ENCODE results near the gene ZBTB17.

ZBTB17 gene

GRCh38 chr1:15966956-15967344 is 9.0 kb downstream of the ZBTB17 start:
- Histone ChIP-seq H3K79me2 (ENCODE audit: insufficient read depth, low read length) (peaks cover 85% of the 10 kb centered on the region), H3K27me3 (ENCODE audit: insufficient read depth, low read length, poor library complexity) (no peaks in the 10 kb centered on the region), H3K4me1 (ENCODE audit: insufficient read depth, low read length) (no peaks in the 10 kb centered on the region), H3K27ac (ENCODE audit: low read length) (no peak overlapping the region), H3K36me3 (ENCODE audit: insufficient read depth, low read length) (peaks cover 42% of the 10 kb centered on the region), H3K9me3 (ENCODE audit: insufficient read depth, low read length, severe bottlenecking) (no peaks in the 10 kb centered on the region), H2AFZ (ENCODE audit: low read depth, low read length) (no peak overlapping the region), H3K9ac (ENCODE audit: low read depth, low read length) (no peak overlapping the region), H3K4me2 (ENCODE audit: insufficient read depth, low read length) (no peak overlapping the region), H3K4me3 (ENCODE audit: low read depth in 1 of 2, low read length in 2 of 2) (no peak overlapping the region), H4K20me1 (ENCODE audit: insufficient read depth, low read length) (peaks cover 44% of the 10 kb centered on the region)
- DNase-seq, result no peak
- ATAC-seq (ENCODE audit: insufficient read depth, low read depth), result no peak
- TF ChIP-seq EZH2 (IDR thresholded peaks at IDR 0.05; ENCODE audit: borderline replicate concordance, low read depth, low read length, severe bottlenecking) (no peak), CTCF (IDR thresholded peaks at IDR 0.05; ENCODE audit: borderline replicate concordance, extremely low read depth, low read length, poor library complexity, severe bottlenecking) (no peak)

- no peak overlapping the region for H3K27ac ChIP-seq (ENCODE audit: low read length)
- no peaks in the 10 kb centered on the region for H3K27me3 ChIP-seq (ENCODE audit: insufficient read depth, low read length, poor library complexity)
- no peak for ATAC-seq (ENCODE audit: insufficient read depth, low read depth)
- no peaks in the 10 kb centered on the region for H3K4me1 ChIP-seq (ENCODE audit: insufficient read depth, low read length)
- H3K79me2 ChIP-seq (ENCODE audit: insufficient read depth, low read length), result peaks cover 86% of the 10 kb centered on the region
- H2AFZ ChIP-seq (ENCODE audit: low read depth, low read length), result no peak overlapping the region
- peaks cover 37% of the 10 kb centered on the region for H3K36me3 ChIP-seq (ENCODE audit: insufficient read depth, low read length)
- H3K4me2 ChIP-seq (ENCODE audit: insufficient read depth, low read length), result no peak overlapping the region
- no peaks in the 10 kb centered on the region for H3K9me3 ChIP-seq (ENCODE audit: insufficient read depth, low read length, severe bottlenecking)
- H3K4me3 ChIP-seq (ENCODE audit: low read depth in 1 of 2, low read length in 2 of 2), result no peak overlapping the region
- no peak for TF ChIP-seq CTCF (IDR thresholded peaks at IDR 0.05; ENCODE audit: borderline replicate concordance, extremely low read depth, low read length, poor library complexity, severe bottlenecking)
- TF ChIP-seq EZH2 (IDR thresholded peaks at IDR 0.05; ENCODE audit: borderline replicate concordance, low read depth, low read length, severe bottlenecking), result no peak
- no peak for DNase-seq
- H4K20me1 ChIP-seq (ENCODE audit: insufficient read depth, low read length), result peaks cover 47% of the 10 kb centered on the region
- H3K9ac ChIP-seq (ENCODE audit: low read depth, low read length), result no peak overlapping the region
Observed at GRCh38 chr1:15966081-15966955, 9.6 kb downstream of the ZBTB17 start.

- no peak overlapping the region for H3K9ac ChIP-seq (ENCODE audit: low read depth, low read length)
- H3K4me1 ChIP-seq (ENCODE audit: insufficient read depth, low read length), result no peaks in the 10 kb centered on the region
- no peak for DNase-seq
- H3K4me3 ChIP-seq (ENCODE audit: low read depth in 1 of 2, low read length in 2 of 2), result no peak overlapping the region
- TF ChIP-seq CTCF (IDR thresholded peaks at IDR 0.05; ENCODE audit: borderline replicate concordance, extremely low read depth, low read length, poor library complexity, severe bottlenecking), result no peak
- TF ChIP-seq EZH2 (IDR thresholded peaks at IDR 0.05; ENCODE audit: borderline replicate concordance, low read depth, low read length, severe bottlenecking), result no peak
- H3K9me3 ChIP-seq (ENCODE audit: insufficient read depth, low read length, severe bottlenecking), result no peaks in the 10 kb centered on the region
- H4K20me1 ChIP-seq (ENCODE audit: insufficient read depth, low read length), result peaks cover 47% of the 10 kb centered on the region
- no peak for ATAC-seq (ENCODE audit: insufficient read depth, low read depth)
- peaks cover 91% of the 10 kb centered on the region for H3K79me2 ChIP-seq (ENCODE audit: insufficient read depth, low read length)
- H3K4me2 ChIP-seq (ENCODE audit: insufficient read depth, low read length), result no peak overlapping the region
- no peaks in the 10 kb centered on the region for H3K27me3 ChIP-seq (ENCODE audit: insufficient read depth, low read length, poor library complexity)
- H2AFZ ChIP-seq (ENCODE audit: low read depth, low read length), result no peak overlapping the region
- peaks cover 33% of the 10 kb centered on the region for H3K36me3 ChIP-seq (ENCODE audit: insufficient read depth, low read length)
- no peak overlapping the region for H3K27ac ChIP-seq (ENCODE audit: low read length)
Observed at GRCh38 chr1:15965228-15965767, 10.6 kb downstream of the ZBTB17 start.
